ENCODE results near the gene ROPN1L.

Gene ROPN1L

GRCh38 chr5:10459080-10460055 is 17.7 kb downstream of the ROPN1L start:
- no peak for FAIRE-seq

GRCh38 chr5:10460252-10460906 is 18.7 kb downstream of the ROPN1L start:
- FAIRE-seq, result no peak

- FAIRE-seq, result no peak
Observed at GRCh38 chr5:10461041-10461440, 19.4 kb downstream of the ROPN1L start.

- FAIRE-seq, result no peak
Observed at GRCh38 chr5:10461904-10462555, 20.4 kb downstream of the ROPN1L start.

- FAIRE-seq, result no peak
Observed at GRCh38 chr5:10463566-10463965, 21.9 kb downstream of the ROPN1L start.

GRCh38 chr5:10464173-10464572 is 22.5 kb downstream of the ROPN1L start:
- no peak for FAIRE-seq

- no peak for FAIRE-seq
Observed at GRCh38 chr5:10465726-10466125, 24.0 kb downstream of the ROPN1L start.

- no peak for FAIRE-seq
Observed at GRCh38 chr5:10466446-10467073, 24.9 kb downstream of the ROPN1L start.

GRCh38 chr5:10467281-10468198 is 25.9 kb downstream of the ROPN1L start:
- FAIRE-seq, result no peak

- no peak for FAIRE-seq
Observed at GRCh38 chr5:10468256-10468655, 26.6 kb downstream of the ROPN1L start.

GRCh38 chr5:10469253-10470050 is 27.8 kb downstream of the ROPN1L start:
- no peak for FAIRE-seq

GRCh38 chr5:10470669-10471068 is 29.0 kb downstream of the ROPN1L start:
- FAIRE-seq, result no peak

- FAIRE-seq, result no peak
Observed at GRCh38 chr5:10471677-10472076, 30.0 kb downstream of the ROPN1L start.

GRCh38 chr5:10474521-10475075 is 32.9 kb downstream of the ROPN1L start:
- FAIRE-seq, result no peak

GRCh38 chr5:10475931-10476676 is 34.4 kb downstream of the ROPN1L start:
- FAIRE-seq, result no peak

- no peak for FAIRE-seq
Observed at GRCh38 chr5:10476878-10477277, 35.2 kb downstream of the ROPN1L start.

GRCh38 chr5:10477943-10478342 is 36.3 kb downstream of the ROPN1L start:
- no peak for FAIRE-seq

GRCh38 chr5:10478436-10478835 is 36.8 kb downstream of the ROPN1L start:
- FAIRE-seq, result no peak

GRCh38 chr5:10479154-10479721 is 37.6 kb downstream of the ROPN1L start:
- no peak for FAIRE-seq

All from islet of Langerhans (tissue), 1 donor.